Thyroid gland (tissue), 4 donors: Measurements from ENCODE around the gene CYYR1. TPM values are rescaled to one million over a fixed set of nuclear protein-coding genes. Genes with fewer than 3 reads are reported as not detected.

ENCODE experiments used
- DNase-seq, 2 donors: peaks; one replicate each; pipeline ENCODE4 v3.0.0-alpha.2; 2019
- H3K27ac ChIP-seq, 3 donors: fragments of 200-600 bp; sonication (generic); 1 replicate in 2 of 3; 2 replicates in 1 of 3; pipeline ENCODE4 v1.5.1; 2016 to 2019; ENCODE audit warnings: mild to moderate bottlenecking in 1 of 3, moderate library complexity in 1 of 3
- H3K27me3 ChIP-seq: fragments of 200-600 bp; sonication (generic); one replicate; pipeline ENCODE4 v1.5.1; 2019
- H3K36me3 ChIP-seq, 2 donors: fragments of 200-600 bp; sonication (generic); one replicate each; pipeline ENCODE4 v1.5.1; 2016 to 2019
- H3K4me1 ChIP-seq, 2 donors: fragments of 200-600 bp; sonication (generic); one replicate each; pipeline ENCODE4 v1.5.1; 2017 to 2019
- H3K4me3 ChIP-seq, 3 donors: fragments of 200-600 bp; sonication (generic); replicated peaks in 1 of 3; 1 replicate in 2 of 3; 2 replicates in 1 of 3; pipeline ENCODE4 v1.5.1; 2016; ENCODE audit warnings: mild to moderate bottlenecking in 1 of 3
- H3K9me3 ChIP-seq: fragments of 200-600 bp; sonication (generic); one replicate; pipeline ENCODE4 v1.5.1; 2017
- CTCF ChIP-seq, 6 experiments: fragments of 200-600 bp in 3 of 6; fragments of 450-650 bp in 3 of 6; sonication (generic) in 3 of 6; IDR thresholded peaks; one replicate each; pipeline ENCODE4 v1.5.1; 2016 to 2019; ENCODE audit warnings: antibody characterized with exemption in 6 of 6, mild to moderate bottlenecking in 2 of 6, inconsistent platforms in 1 of 6, moderate library complexity in 1 of 6
- POLR2A ChIP-seq, 2 donors: fragments of 450-650 bp; IDR thresholded peaks; one replicate each; pipeline ENCODE4 v1.6.1; 2017; ENCODE audit warnings: antibody characterized with exemption in 2 of 2, mild to moderate bottlenecking in 2 of 2, moderate library complexity in 1 of 2
- WGBS, 2 donors: methylation state at CpG; one replicate each; pipeline ENCODE4 v1.1.5; 2017; 5-methylcytosine and 5-hydroxymethylcytosine counted together
- intact Hi-C: fragments of 100-400 bp; cut with DNase I; formaldehyde crosslinking; loops from one replicate; pipeline ENCODE4 v1.15.1; 2023
- total RNA-seq, 4 donors: library from RNA; depleted of rRNA; stranded (reverse); fragments of >200 nt; gene quantifications; one replicate each; pipeline ENCODE4 v1.2.3, GENCODE V29; 2016

CYYR1 gene
- total RNA-seq, result 10 to 100 TPM in 2 of 4 donors, 1 to 10 TPM in 2; 7.0 to 18.7 (median 13.7) TPM

GRCh38 chr21:26572702-26573381, at the start of gene CYYR1:
CYYR1 (minus strand) TSS chr21:26573286; CDS start chr21:26572940, 346 bp downstream.
- DNase-seq, result peak in 1 of 2 donors; percentile 2
- Histone ChIP-seq H3K27me3 (no peaks in the 10 kb centered on the region), H3K36me3 (no peaks in the 10 kb centered on the region), H3K27ac (peak within 1 kb of the TSS in 2 of 3 donors; percentile 42 to 56), H3K4me1 (no peaks in the 10 kb centered on the region), H3K4me3 (peak within 1 kb of the TSS in 1 of 3 donors; percentile 22), H3K9me3 (no peaks in the 10 kb centered on the region)
- WGBS, 2 donors, result 1 to 3% methylated on average over 33 to 35 of the region's 58 CpGs
- intact Hi-C loops, result no loop called here
- TF ChIP-seq CTCF (IDR thresholded peaks at IDR 0.05) (no peak), POLR2A (IDR thresholded peaks at IDR 0.05) (no peak)

GRCh38 chr21:26617176-26617575, 44.1 kb upstream of the CYYR1 start:
- intact Hi-C loops, result no loop called here
- Histone ChIP-seq H3K27me3 (no peaks in the 10 kb centered on the region), H3K36me3 (no peaks in the 10 kb centered on the region), H3K27ac (no peak overlapping the region), H3K4me3 (no peak overlapping the region), H3K4me1 (no peaks in the 10 kb centered on the region), H3K9me3 (no peaks in the 10 kb centered on the region)
- WGBS, 2 donors, result 32 to 49% methylated on average over 1 of the region's 1 CpG
- DNase-seq, result no peak
- TF ChIP-seq CTCF (IDR thresholded peaks at IDR 0.05), result no peak
- TF ChIP-seq POLR2A (IDR thresholded peaks at IDR 0.05), result no peak

GRCh38 chr21:26614251-26614650, 41.2 kb upstream of the CYYR1 start:
- Histone ChIP-seq H3K27ac (no peak overlapping the region), H3K4me1 (no peaks in the 10 kb centered on the region), H3K27me3 (no peaks in the 10 kb centered on the region), H3K36me3 (no peaks in the 10 kb centered on the region), H3K9me3 (no peaks in the 10 kb centered on the region), H3K4me3 (no peak overlapping the region)
- TF ChIP-seq CTCF (IDR thresholded peaks at IDR 0.05) (no peak), POLR2A (IDR thresholded peaks at IDR 0.05) (no peak)
- DNase-seq, result no peak
- intact Hi-C loops, result no loop called here
- WGBS, 2 donors, result 97 to 98% methylated on average over 1 of the region's 1 CpG

- Histone ChIP-seq H3K27me3 (no peaks in the 10 kb centered on the region), H3K4me1 (no peaks in the 10 kb centered on the region), H3K27ac (no peak overlapping the region), H3K9me3 (no peaks in the 10 kb centered on the region), H3K4me3 (no peak overlapping the region), H3K36me3 (no peaks in the 10 kb centered on the region)
- WGBS, 2 donors, result 92 to 94% methylated on average over 1 of the region's 1 CpG
- TF ChIP-seq CTCF (IDR thresholded peaks at IDR 0.05), result no peak
- TF ChIP-seq POLR2A (IDR thresholded peaks at IDR 0.05), result no peak
- no peak for DNase-seq
- intact Hi-C loops, result loop anchor here (10.0 kb wide), 1 partner anchor 64 kb away; no protein-coding TSS in a partner anchor
Measured at GRCh38 chr21:26599261-26599660, 26.2 kb upstream of the CYYR1 start.

DNA sequence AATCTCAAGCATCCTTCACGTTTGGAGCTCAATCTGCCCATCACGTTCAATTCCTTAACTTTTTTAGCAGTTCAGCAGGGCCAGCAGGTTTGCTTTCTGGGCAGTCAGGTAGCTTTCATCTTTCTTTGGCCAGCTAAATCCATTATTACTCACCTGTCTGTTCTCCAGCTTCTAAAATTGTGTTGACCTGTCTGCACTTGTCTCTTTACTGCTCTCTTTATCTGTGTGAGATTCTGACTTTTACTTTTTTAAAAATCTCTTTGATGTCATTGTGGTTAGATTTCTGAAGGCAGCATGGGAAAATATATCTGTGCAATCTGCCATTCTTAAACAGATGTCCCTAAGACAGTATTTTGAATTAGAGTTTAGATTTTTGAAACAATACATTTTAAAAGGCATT, 24.9 kb upstream of the CYYR1 start:
- Histone ChIP-seq H3K27me3 (no peaks in the 10 kb centered on the region), H3K36me3 (no peaks in the 10 kb centered on the region), H3K4me3 (no peak overlapping the region), H3K27ac (no peak overlapping the region), H3K4me1 (no peaks in the 10 kb centered on the region), H3K9me3 (no peaks in the 10 kb centered on the region)
- WGBS, 2 donors, result 55 to 69% methylated on average over 2 of the region's 2 CpGs
- DNase-seq, result no peak
- TF ChIP-seq POLR2A (IDR thresholded peaks at IDR 0.05) (no peak), CTCF (IDR thresholded peaks at IDR 0.05) (no peak)
- intact Hi-C loops, result loop anchor here (10.0 kb wide), 1 partner anchor 63 kb away; no protein-coding TSS in a partner anchor
